NCI-H146 treated with DMSO at 0.1 percent for 48 hours (cell line): ENCODE data around the gene KSR1.

ENCODE experiments used
- DNase-seq: peaks from one replicate; lab custom pipeline; 2025; ENCODE audit not compliant: unreplicated experiment; lab: John Stamatoyannopoulos, UW

KSR1 gene

GRCh38 chr17:27473190-27473747 lies 17.0 kb downstream of the KSR1 start:
- DNase-seq: no peak

GRCh38 chr17:27473748-27474609 lies 17.7 kb downstream of the KSR1 start:
- no peak for DNase-seq

- DNase-seq: no peak
Observed at GRCh38 chr17:27475070-27475673, 18.9 kb downstream of the KSR1 start.

GRCh38 chr17:27475981-27476895 lies 20.0 kb downstream of the KSR1 start:
- DNase-seq: no peak

- DNase-seq: no peak
Observed at GRCh38 chr17:27477050-27477888, 21.0 kb downstream of the KSR1 start.

GRCh38 chr17:27477971-27478684 lies 21.9 kb downstream of the KSR1 start:
- DNase-seq: no peak

- no peak for DNase-seq
Observed at GRCh38 chr17:27478901-27479538, 22.8 kb downstream of the KSR1 start.

- no peak for DNase-seq
Observed at GRCh38 chr17:27479838-27480237, 23.6 kb downstream of the KSR1 start.

- DNase-seq: no peak
Observed at GRCh38 chr17:27480699-27481098, 24.5 kb downstream of the KSR1 start.

GRCh38 chr17:27481327-27481726 lies 25.1 kb downstream of the KSR1 start:
- no peak for DNase-seq

- no peak for DNase-seq
Observed at GRCh38 chr17:27485125-27485524, 28.9 kb downstream of the KSR1 start.

GRCh38 chr17:27485716-27486495 lies 29.7 kb downstream of the KSR1 start:
- no peak for DNase-seq

- DNase-seq: no peak
Observed at GRCh38 chr17:27486741-27487140, 30.5 kb downstream of the KSR1 start.

- DNase-seq: no peak
Observed at GRCh38 chr17:27488231-27488630, 32.0 kb downstream of the KSR1 start.

GRCh38 chr17:27489045-27489715 lies 32.9 kb downstream of the KSR1 start:
- no peak for DNase-seq

- no peak for DNase-seq
Observed at GRCh38 chr17:27490391-27490790, 34.1 kb downstream of the KSR1 start.

- no peak for DNase-seq
Observed at GRCh38 chr17:27491713-27492190, 35.5 kb downstream of the KSR1 start.

GRCh38 chr17:27492470-27492869 lies 36.2 kb downstream of the KSR1 start:
- DNase-seq: no peak
